Measurements from ENCODE around the gene NCAPD3.

GRCh38 chr11:134254433-134255183 is 30.8 kb upstream of the NCAPD3 start:
- no peak for TF ChIP-seq SMARCC2 (IDR thresholded peaks at IDR 0.05)
- TF ChIP-seq CBFB (CRISPR knock-in tag; IDR thresholded peaks at IDR 0.05): no peak
- TF ChIP-seq TOE1 (CRISPR knock-in tag; IDR thresholded peaks at IDR 0.05): no peak
